IMR-90 (cell line): ENCODE data around the gene JPH4. TPM values are rescaled to one million over a fixed set of nuclear protein-coding genes. Genes with fewer than 3 reads are reported as not detected.

Experiments
- ATAC-seq: fragments of 200-7000 bp; cut with Tn5 transposase; 2 replicates; pipeline ENCODE4 v1.9.1; 2020; ENCODE audit warnings: low read depth, mild to moderate bottlenecking, moderate library complexity
- BruUV-seq: library from RNA; stranded (reverse); fragments of 400-500 nt; replicated peaks from 2 replicates; lab custom pipeline; 2021; lab: Mats Ljungman, UMichigan
- CTCF ChIA-PET: fragments of 300-600 bp; formaldehyde crosslinking; extraction: SDS; loops from one replicate; lab custom pipeline; 2021; ENCODE audit warnings: antibody characterized with exemption; lab: Yijun Ruan, JAX
- POLR2A ChIA-PET: fragments of 300-600 bp; sonication (Branson Sonifier 250); formaldehyde crosslinking; loops from one replicate; lab custom pipeline; 2022; ENCODE audit warnings: antibody characterized with exemption; ENCODE audit not compliant: unreplicated experiment; lab: Charles Lee
- DNase-seq: peaks from one replicate; pipeline ENCODE4 v3.0.0; 2013
- H2AFZ ChIP-seq: replicated peaks from 2 replicates; pipeline ENCODE3; 2013; ENCODE audit warnings: low read length, mild to moderate bottlenecking; ENCODE audit not compliant: poor library complexity
- H2AK5ac ChIP-seq: 2 replicates; pipeline ENCODE4 v1.6.1; 2013; ENCODE audit warnings: low read depth, low read length, inconsistent platforms
- H2AK9ac ChIP-seq: replicated peaks from 2 replicates; pipeline ENCODE3; 2013; ENCODE audit warnings: mild to moderate bottlenecking, low read depth, low read length, moderate library complexity; ENCODE audit not compliant: poor library complexity
- H2BK120ac ChIP-seq: 2 replicates; pipeline ENCODE4 v1.6.1; 2013; ENCODE audit warnings: low read depth, low read length, inconsistent platforms
- H2BK15ac ChIP-seq: 3 replicates; pipeline ENCODE4 v1.6.1; 2013; ENCODE audit warnings: low read depth, low read length, inconsistent platforms
- H2BK20ac ChIP-seq: 2 replicates; pipeline ENCODE4 v1.6.1; 2013; ENCODE audit warnings: low read depth, mild to moderate bottlenecking, inconsistent platforms, low read length, moderate library complexity
- H2BK5ac ChIP-seq: 2 replicates; pipeline ENCODE4 v1.6.1; 2013; ENCODE audit warnings: mild to moderate bottlenecking, low read depth, low read length, inconsistent platforms; ENCODE audit not compliant: poor library complexity, severe bottlenecking
- H3K14ac ChIP-seq: replicated peaks from 2 replicates; pipeline ENCODE4 v1.6.1; 2013; ENCODE audit warnings: low read depth, low read length, inconsistent platforms
- H3K18ac ChIP-seq: 2 replicates; pipeline ENCODE4 v1.6.1; 2013; ENCODE audit warnings: low read depth, low read length, control low read depth
- H3K23ac ChIP-seq: 2 replicates; pipeline ENCODE4 v1.6.1; 2013; ENCODE audit warnings: low read depth, low read length, inconsistent platforms
- H3K27ac ChIP-seq: 2 replicates; pipeline ENCODE4 v1.5.1; 2013; ENCODE audit warnings: mild to moderate bottlenecking, control low read depth, low read length; ENCODE audit not compliant: insufficient read depth
- H3K27me3 ChIP-seq: 2 replicates; pipeline ENCODE4 v1.6.1; 2013; ENCODE audit warnings: low read length; ENCODE audit not compliant: control insufficient read depth, insufficient read depth
- H3K36me3 ChIP-seq: 2 replicates; pipeline ENCODE4 v1.6.1; 2013; ENCODE audit warnings: low read length, mixed read lengths; ENCODE audit not compliant: control insufficient read depth, insufficient read depth
- H3K4ac ChIP-seq: 2 replicates; pipeline ENCODE4 v1.6.1; 2013; ENCODE audit warnings: low read depth, low read length, inconsistent platforms
- H3K4me1 ChIP-seq: 2 replicates; pipeline ENCODE4 v1.6.1; 2013; ENCODE audit warnings: low read length, mixed read lengths; ENCODE audit not compliant: control insufficient read depth, insufficient read depth
- H3K4me2 ChIP-seq: 2 replicates; pipeline ENCODE4 v1.6.1; 2013; ENCODE audit warnings: low read depth, mild to moderate bottlenecking, control low read depth, low read length, moderate library complexity
- H3K4me3 ChIP-seq: 2 replicates; pipeline ENCODE4 v1.5.1; 2013; ENCODE audit warnings: low read depth, mild to moderate bottlenecking, control low read depth, low read length, moderate library complexity; ENCODE audit not compliant: insufficient read depth
- H3K56ac ChIP-seq: 2 replicates; pipeline ENCODE4 v1.6.1; 2013; ENCODE audit warnings: low read length, inconsistent platforms; ENCODE audit not compliant: insufficient read depth; ENCODE audit errors: extremely low read depth
- H3K79me1 ChIP-seq, 2 experiments: 2 replicates each; pipeline ENCODE4 v1.6.1; 2013; ENCODE audit warnings: low read length in 2 of 2, inconsistent platforms in 1 of 2, low read depth in 1 of 2
- H3K9ac ChIP-seq: 2 replicates; pipeline ENCODE4 v1.6.1; 2013; ENCODE audit warnings: low read depth, low read length, control low read depth
- H3K9me1 ChIP-seq: 2 replicates; pipeline ENCODE4 v1.6.1; 2013; ENCODE audit warnings: low read length, inconsistent platforms; ENCODE audit not compliant: insufficient read depth
- H3K9me3 ChIP-seq: 2 replicates; pipeline ENCODE4 v1.6.1; 2013; ENCODE audit warnings: low read length; ENCODE audit not compliant: control insufficient read depth, insufficient read depth
- H4K20me1 ChIP-seq: 2 replicates; pipeline ENCODE4 v1.6.1; 2013; ENCODE audit warnings: low read length, inconsistent platforms; ENCODE audit not compliant: insufficient read depth
- H4K5ac ChIP-seq: 2 replicates; pipeline ENCODE4 v1.6.1; 2013; ENCODE audit warnings: mild to moderate bottlenecking, low read depth, low read length, control low read depth
- H4K8ac ChIP-seq, 2 experiments: 2 replicates each; pipeline ENCODE4 v1.6.1; 2013; ENCODE audit warnings: low read depth in 2 of 2, low read length in 2 of 2, control low read depth in 1 of 2, inconsistent platforms in 1 of 2
- H4K91ac ChIP-seq: 2 replicates; pipeline ENCODE4 v1.6.1; 2013; ENCODE audit warnings: low read depth, low read length, inconsistent platforms; ENCODE audit not compliant: insufficient read depth
- BHLHE40 ChIP-seq: fragments of 150-350 bp; IDR thresholded peaks from 2 replicates; pipeline ENCODE4 v1.6.1; 2016; ENCODE audit warnings: mild to moderate bottlenecking, low read depth, low read length
- CHD1 ChIP-seq: IDR thresholded peaks from 2 replicates; pipeline ENCODE4 v1.6.1; 2012; ENCODE audit warnings: low read depth, low read length, improper control_type of control experiment
- FOS ChIP-seq: fragments of 150-350 bp; IDR thresholded peaks from 2 replicates; pipeline ENCODE4 v1.6.1; 2016; ENCODE audit warnings: low read depth, low read length
- MAFK ChIP-seq: IDR thresholded peaks from 2 replicates; pipeline ENCODE4 v1.6.1; 2012; ENCODE audit warnings: low read depth, low read length, improper control_type of control experiment
- MAZ ChIP-seq: IDR thresholded peaks from 2 replicates; pipeline ENCODE4 v1.6.1; 2012; ENCODE audit warnings: low read depth, mild to moderate bottlenecking, low read length, improper control_type of control experiment, moderate library complexity, borderline replicate concordance
- MXI1 ChIP-seq: IDR thresholded peaks from 2 replicates; pipeline ENCODE4 v1.6.1; 2012; ENCODE audit warnings: low read depth, mild to moderate bottlenecking, low read length, moderate library complexity, borderline replicate concordance
- NFE2L2 ChIP-seq: fragments of 150-350 bp; IDR thresholded peaks from 2 replicates; pipeline ENCODE4 v1.6.1; 2016; ENCODE audit warnings: low read depth, mild to moderate bottlenecking, low read length
- POLR2A ChIP-seq: IDR thresholded peaks from 2 replicates; pipeline ENCODE4 v1.6.1; 2012; ENCODE audit warnings: mild to moderate bottlenecking, low read depth, low read length
- RFX5 ChIP-seq: IDR thresholded peaks from 2 replicates; pipeline ENCODE4 v1.8.0; 2012; ENCODE audit warnings: low read depth, mild to moderate bottlenecking, low read length, moderate library complexity
- SMC3 ChIP-seq: fragments of 150-350 bp; IDR thresholded peaks from 2 replicates; pipeline ENCODE4 v1.6.1; 2016; ENCODE audit warnings: low read depth, mild to moderate bottlenecking, antibody characterized with exemption, low read length, moderate library complexity
- WGBS, 2 experiments: methylation state at CpG; one replicate each; pipeline versions ENCODE4 v1.1.5 to v1.1.7; 2013; ENCODE audit warnings: missing lambda C conversion rate in 2 of 2; ENCODE audit not compliant: insufficient read length in 1 of 2; ENCODE audit errors: extremely low coverage in 2 of 2; 5-methylcytosine and 5-hydroxymethylcytosine counted together
- dilution Hi-C: fragments of 300-500 bp; cut with HindIII; formaldehyde crosslinking; loops from one replicate; pipeline ENCODE4 v1.14.3; 2018; ENCODE audit warnings: low sequenced_read_pairs; ENCODE audit not compliant: unreplicated experiment
- in situ Hi-C: fragments of 300-500 bp; cut with MboI; formaldehyde crosslinking; loops from 3 replicates; pipeline ENCODE4 v1.14.3; 2019; ENCODE audit warnings: low sequenced_read_pairs, inconsistent platforms, mixed read lengths
- intact Hi-C: fragments of 100-400 bp; cut with micrococcal nuclease; formaldehyde crosslinking; loops from 2 replicates; pipeline ENCODE4 v1.10.0; 2022
- polyA plus RNA-seq, 3 experiments: library from polyadenylated mRNA; depleted of rRNA; stranded (reverse); fragments of >200 nt; gene quantifications; 2 replicates each; pipeline ENCODE4 v1.2.3, GENCODE V29; 2012; ENCODE audit warnings: low replicate concordance in 1 of 3
- total RNA-seq: library from RNA; depleted of rRNA; stranded (reverse); fragments of >200 nt; gene quantifications from 2 replicates; pipeline ENCODE4 v1.2.3, GENCODE V29; 2012

The JPH4 gene
- total and polyA plus RNA-seq, 2 of the 4 experiments (the other 2 are of a cell fraction) = not detected

DNA sequence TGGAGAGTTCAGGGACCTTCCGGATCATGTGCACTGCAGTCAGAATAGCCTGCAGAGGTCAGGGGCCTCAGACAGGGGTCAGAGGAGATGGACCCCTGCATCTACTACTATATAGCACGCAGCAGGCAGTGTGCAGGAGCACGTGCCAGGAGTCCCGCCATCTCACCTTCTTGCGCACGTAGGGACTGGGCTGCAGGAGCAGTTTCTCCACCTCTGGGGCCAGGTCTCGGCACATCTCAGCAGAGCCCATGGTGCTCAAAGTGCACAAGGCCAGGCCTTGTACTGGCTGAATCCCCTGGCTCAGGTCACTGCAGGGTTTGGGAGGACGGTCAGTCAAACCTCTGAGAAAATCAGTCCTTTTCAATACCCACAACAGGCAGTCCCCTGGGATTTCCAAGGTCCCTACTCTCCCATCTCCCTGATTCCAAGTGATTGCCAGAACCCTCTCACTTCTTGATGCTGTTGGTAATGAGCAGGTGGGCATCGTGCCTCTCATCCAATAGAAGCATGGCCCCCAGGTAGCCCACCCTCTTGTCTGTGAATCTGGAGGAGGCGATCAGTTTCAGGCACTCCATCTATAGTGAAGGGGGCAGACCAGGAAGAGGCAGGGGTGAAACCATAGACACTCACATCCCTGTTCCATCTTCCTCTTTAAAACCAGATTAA lies 12.3 kb downstream of the JPH4 start (continued):
- TF ChIP-seq MXI1 = no peak

DNA sequence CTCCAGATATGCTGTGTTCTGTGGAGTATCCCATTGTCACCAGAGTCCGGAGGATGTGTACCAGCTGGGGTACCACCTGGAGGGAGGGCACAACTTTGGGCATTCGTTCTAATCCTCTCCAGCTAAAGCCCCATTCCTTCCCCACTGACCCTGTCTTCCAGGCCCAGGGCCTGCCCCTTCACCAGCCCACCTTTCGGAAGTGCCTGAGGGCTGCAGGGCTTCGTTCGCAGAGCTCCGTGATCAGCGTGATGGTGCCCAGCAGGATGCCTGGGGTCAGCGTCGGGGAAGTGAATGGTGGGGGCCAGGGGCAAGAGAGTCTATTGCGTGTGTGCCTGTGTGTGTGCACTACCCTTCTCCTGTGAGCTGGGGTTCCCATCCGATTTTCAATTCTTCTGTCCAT lies 13.0 kb downstream of the JPH4 start:
- dilution Hi-C loops (no loop called here), in situ Hi-C loops (no loop called here), intact Hi-C loops (no loop called here)
- Histone ChIP-seq H3K36me3 (no peaks in the 10 kb centered on the region; the same call in none of the 2 replicates), H3K18ac (no peak overlapping the region), H3K79me1 (no peaks in the 10 kb centered on the region; a peak in 1 of 4 replicates), H3K4me2 (no peak overlapping the region), H4K8ac (no peak overlapping the region), H4K5ac (no peak overlapping the region), H2BK120ac (no peak overlapping the region), H2AK5ac (no peak overlapping the region), H3K14ac (no peak overlapping the region), H3K9ac (no peak overlapping the region), H3K27ac (no peak overlapping the region), H4K20me1 (no peaks in the 10 kb centered on the region), H3K4me1 (peaks cover 2% of the 10 kb centered on the region; the same call in 1 of the 2 replicates), H3K27me3 (peaks cover 8% of the 10 kb centered on the region; the same call in 1 of the 2 replicates), H2BK5ac (no peak overlapping the region), H2AK9ac (no peak overlapping the region), H2BK15ac (no peak overlapping the region), H4K91ac (no peak overlapping the region), H3K56ac (no peak overlapping the region), H2BK20ac (no peak overlapping the region), H3K23ac (no peak overlapping the region), H3K9me1 (peaks cover 10% of the 10 kb centered on the region; the same call in 1 of the 2 replicates), H3K9me3 (no peaks in the 10 kb centered on the region), H3K4me3 (no peak overlapping the region), H2AFZ (no peak overlapping the region), H3K4ac (no peak overlapping the region)
- POLR2A ChIA-PET = no interaction called here
- 90% methylated on average over 2 of the region's 11 CpGs; no CpG with 5 or more reads in 1 of the 2 experiments for WGBS, 2 experiments
- DNase-seq = no peak
- no TSS peak for BruUV-seq
- TF ChIP-seq MAZ (no peak), MXI1 (no peak), BHLHE40 (no peak), SMC3 (no peak), NFE2L2 (no peak), MAFK (no peak), CHD1 (no peak), POLR2A (no peak), FOS (no peak), RFX5 (no peak)
- CTCF ChIA-PET = no interaction called here
- ATAC-seq = no peak
